Measurements from ENCODE around the gene WFDC1. TPM values are rescaled to one million over a fixed set of nuclear protein-coding genes. Genes with fewer than 3 reads are reported as not detected.

WFDC1 gene
- total RNA-seq, result not detected in 2 replicates

- Mint-ChIP-seq H3K4me1 (ENCODE audit: low read depth) (peaks cover 5% of the 10 kb centered on the region), H3K4me3 (no peak within 1 kb of the TSS), H3K27me3 (ENCODE audit: insufficient read depth) (peaks cover 43% of the 10 kb centered on the region), H3K27ac (no peak within 1 kb of the TSS), H3K9me3 (no peaks in the 10 kb centered on the region), H3K36me3 (ENCODE audit: low read depth) (no peaks in the 10 kb centered on the region)
- DNase-seq (ENCODE audit: low spot score), result no peak
- intact Hi-C loops (cut with micrococcal nuclease), result no loop called here
These were observed at the start of gene WFDC1 for GRCh38 chr16:84294531-84295142. TSS of gene WFDC1 (plus strand) at chr16:84294878. CDS start at chr16:84294972, 94 bp downstream.

GRCh38 chr16:84245956-84246678 lies 48.6 kb upstream of the WFDC1 start:
- intact Hi-C loops (cut with micrococcal nuclease), result no loop called here
- peaks cover 8% of the 10 kb centered on the region for H3K27me3 Mint-ChIP-seq (ENCODE audit: insufficient read depth)

GRCh38 chr16:84246679-84247077 lies 48.0 kb upstream of the WFDC1 start:
- Mint-ChIP-seq H3K9me3 (no peaks in the 10 kb centered on the region), H3K27ac (no peak overlapping the region), H3K36me3 (ENCODE audit: low read depth) (no peaks in the 10 kb centered on the region), H3K4me1 (ENCODE audit: low read depth) (no peaks in the 10 kb centered on the region), H3K27me3 (ENCODE audit: insufficient read depth) (peaks cover 7% of the 10 kb centered on the region), H3K4me3 (no peak overlapping the region)
- no peak for DNase-seq (ENCODE audit: low spot score)
- intact Hi-C loops (cut with micrococcal nuclease), result no loop called here

More at GRCh38 chr16:84245956-84246678, 48.6 kb upstream of the WFDC1 start:
- DNase-seq (ENCODE audit: low spot score), result no peak
- Mint-ChIP-seq H3K9me3 (no peaks in the 10 kb centered on the region), H3K4me1 (ENCODE audit: low read depth) (no peaks in the 10 kb centered on the region), H3K36me3 (ENCODE audit: low read depth) (no peaks in the 10 kb centered on the region), H3K4me3 (no peak overlapping the region), H3K27ac (no peak overlapping the region)

- Mint-ChIP-seq H3K4me3 (no peak overlapping the region), H3K9me3 (no peaks in the 10 kb centered on the region), H3K4me1 (ENCODE audit: low read depth) (no peaks in the 10 kb centered on the region), H3K36me3 (ENCODE audit: low read depth) (no peaks in the 10 kb centered on the region), H3K27ac (no peak overlapping the region), H3K27me3 (ENCODE audit: insufficient read depth) (peaks cover 5% of the 10 kb centered on the region)
- DNase-seq (ENCODE audit: low spot score), result no peak
- intact Hi-C loops (cut with micrococcal nuclease), result no loop called here
These were observed 47.3 kb upstream of the WFDC1 start for GRCh38 chr16:84247331-84247730.

GRCh38 chr16:84247844-84248243 lies 46.8 kb upstream of the WFDC1 start:
- no peaks in the 10 kb centered on the region for H3K36me3 Mint-ChIP-seq (ENCODE audit: low read depth)
- intact Hi-C loops (cut with micrococcal nuclease), result no loop called here
- H3K4me3 Mint-ChIP-seq, result no peak overlapping the region
- no peaks in the 10 kb centered on the region for H3K4me1 Mint-ChIP-seq (ENCODE audit: low read depth)
- H3K27me3 Mint-ChIP-seq (ENCODE audit: insufficient read depth), result peaks cover 5% of the 10 kb centered on the region
- no peak overlapping the region for H3K27ac Mint-ChIP-seq
- DNase-seq (ENCODE audit: low spot score), result no peak
- H3K9me3 Mint-ChIP-seq, result no peaks in the 10 kb centered on the region

GRCh38 chr16:84252184-84252583 lies 42.5 kb upstream of the WFDC1 start:
- Mint-ChIP-seq H3K27ac (no peak overlapping the region), H3K4me3 (no peak overlapping the region), H3K27me3 (ENCODE audit: insufficient read depth) (peaks cover 2% of the 10 kb centered on the region), H3K4me1 (ENCODE audit: low read depth) (no peaks in the 10 kb centered on the region), H3K9me3 (no peaks in the 10 kb centered on the region), H3K36me3 (ENCODE audit: low read depth) (no peaks in the 10 kb centered on the region)
- intact Hi-C loops (cut with micrococcal nuclease), result no loop called here
- no peak for DNase-seq (ENCODE audit: low spot score)

GRCh38 chr16:84253173-84253572 lies 41.5 kb upstream of the WFDC1 start:
- Mint-ChIP-seq H3K27me3 (ENCODE audit: insufficient read depth) (peaks cover 2% of the 10 kb centered on the region), H3K36me3 (ENCODE audit: low read depth) (no peaks in the 10 kb centered on the region), H3K9me3 (no peaks in the 10 kb centered on the region), H3K4me3 (no peak overlapping the region), H3K4me1 (ENCODE audit: low read depth) (no peaks in the 10 kb centered on the region), H3K27ac (no peak overlapping the region)
- intact Hi-C loops (cut with micrococcal nuclease), result no loop called here
- DNase-seq (ENCODE audit: low spot score), result no peak

- no peak for DNase-seq (ENCODE audit: low spot score)
- intact Hi-C loops (cut with micrococcal nuclease), result no loop called here
- no peaks in the 10 kb centered on the region for H3K4me1 Mint-ChIP-seq (ENCODE audit: low read depth)
- peaks cover 2% of the 10 kb centered on the region for H3K27me3 Mint-ChIP-seq (ENCODE audit: insufficient read depth)
- no peak overlapping the region for H3K27ac Mint-ChIP-seq
- H3K9me3 Mint-ChIP-seq, result no peaks in the 10 kb centered on the region
- no peaks in the 10 kb centered on the region for H3K36me3 Mint-ChIP-seq (ENCODE audit: low read depth)
- H3K4me3 Mint-ChIP-seq, result no peak overlapping the region
These were observed 40.6 kb upstream of the WFDC1 start for GRCh38 chr16:84254062-84254461.

GRCh38 chr16:84255050-84255810 lies 39.4 kb upstream of the WFDC1 start:
- no peaks in the 10 kb centered on the region for H3K36me3 Mint-ChIP-seq (ENCODE audit: low read depth)
- peaks cover 2% of the 10 kb centered on the region for H3K27me3 Mint-ChIP-seq (ENCODE audit: insufficient read depth)
- no peak for DNase-seq (ENCODE audit: low spot score)
- intact Hi-C loops (cut with micrococcal nuclease), result no loop called here
- no peaks in the 10 kb centered on the region for H3K9me3 Mint-ChIP-seq
- no peaks in the 10 kb centered on the region for H3K4me1 Mint-ChIP-seq (ENCODE audit: low read depth)
- H3K27ac Mint-ChIP-seq, result no peak overlapping the region
- H3K4me3 Mint-ChIP-seq, result no peak overlapping the region

GRCh38 chr16:84258266-84258665 lies 36.4 kb upstream of the WFDC1 start:
- no peak for DNase-seq (ENCODE audit: low spot score)
- Mint-ChIP-seq H3K36me3 (ENCODE audit: low read depth) (no peaks in the 10 kb centered on the region), H3K27ac (no peak overlapping the region)

GRCh38 chr16:84259691-84260090 lies 35.0 kb upstream of the WFDC1 start:
- no peak overlapping the region for H3K27ac Mint-ChIP-seq

More at GRCh38 chr16:84258266-84258665, 36.4 kb upstream of the WFDC1 start:
- no peak overlapping the region for H3K4me3 Mint-ChIP-seq
- intact Hi-C loops (cut with micrococcal nuclease), result no loop called here
- no peaks in the 10 kb centered on the region for H3K4me1 Mint-ChIP-seq (ENCODE audit: low read depth)
- no peaks in the 10 kb centered on the region for H3K9me3 Mint-ChIP-seq
- H3K27me3 Mint-ChIP-seq (ENCODE audit: insufficient read depth), result no peaks in the 10 kb centered on the region

GRCh38 chr16:84260766-84261554 lies 33.7 kb upstream of the WFDC1 start:
- Mint-ChIP-seq H3K4me3 (no peak overlapping the region), H3K9me3 (no peaks in the 10 kb centered on the region), H3K27ac (no peak overlapping the region), H3K4me1 (ENCODE audit: low read depth) (no peaks in the 10 kb centered on the region), H3K27me3 (ENCODE audit: insufficient read depth) (peaks cover 5% of the 10 kb centered on the region), H3K36me3 (ENCODE audit: low read depth) (no peaks in the 10 kb centered on the region)
- intact Hi-C loops (cut with micrococcal nuclease), result no loop called here
- DNase-seq (ENCODE audit: low spot score), result no peak

More at GRCh38 chr16:84259691-84260090, 35.0 kb upstream of the WFDC1 start:
- Mint-ChIP-seq H3K36me3 (ENCODE audit: low read depth) (no peaks in the 10 kb centered on the region), H3K4me1 (ENCODE audit: low read depth) (no peaks in the 10 kb centered on the region), H3K27me3 (ENCODE audit: insufficient read depth) (peaks cover 1% of the 10 kb centered on the region), H3K4me3 (no peak overlapping the region), H3K9me3 (no peaks in the 10 kb centered on the region)
- intact Hi-C loops (cut with micrococcal nuclease), result no loop called here
- DNase-seq (ENCODE audit: low spot score), result no peak
